GM12865 (cell line): ENCODE measurements around the gene NT5C1B.

Source experiments
- DNase-seq: peaks from one replicate; pipeline ENCODE4 v3.0.0; 2010; ENCODE audit warnings: low read depth
- H3K4me3 ChIP-seq: 2 replicates; pipeline ENCODE4 v1.5.1; 2011; ENCODE audit warnings: mild to moderate bottlenecking, low read depth, low read length, control low read depth
- CTCF ChIP-seq: IDR thresholded peaks from 2 replicates; pipeline ENCODE4 v1.5.1; 2011; ENCODE audit warnings: low read length, control low read depth, low read depth, inconsistent platforms; ENCODE audit not compliant: insufficient read depth; ENCODE audit errors: missing control alignments

NT5C1B gene

GRCh38 chr2:18603854-18604530, 14.6 kb upstream of the NT5C1B start:
- TF ChIP-seq CTCF: no peak
- DNase-seq: no peak
- no peak overlapping the region for H3K4me3 ChIP-seq

- no peak for DNase-seq
- TF ChIP-seq CTCF: no peak
- H3K4me3 ChIP-seq: no peak overlapping the region
These were observed 12.9 kb upstream of the NT5C1B start for GRCh38 chr2:18602298-18602697.

GRCh38 chr2:18600255-18600613, 10.9 kb upstream of the NT5C1B start:
- H3K4me3 ChIP-seq: no peak overlapping the region
- no peak for TF ChIP-seq CTCF
- no peak for DNase-seq

- TF ChIP-seq CTCF: no peak
- no peak for DNase-seq
- no peak overlapping the region for H3K4me3 ChIP-seq
These were observed 10.3 kb upstream of the NT5C1B start for GRCh38 chr2:18599509-18600254.

- DNase-seq: no peak
- no peak overlapping the region for H3K4me3 ChIP-seq
- TF ChIP-seq CTCF: no peak
These were observed 9.6 kb upstream of the NT5C1B start for GRCh38 chr2:18598848-18599484.

GRCh38 chr2:18597618-18598017, 8.2 kb upstream of the NT5C1B start:
- TF ChIP-seq CTCF: no peak
- no peak for DNase-seq
- no peak overlapping the region for H3K4me3 ChIP-seq

- TF ChIP-seq CTCF: no peak
- no peak for DNase-seq
- H3K4me3 ChIP-seq: no peak overlapping the region
These were observed 7.6 kb upstream of the NT5C1B start for GRCh38 chr2:18596993-18597392.
